T-helper 2 cell treated with Interferon-gamma antibody and Interleukin-4, amounts not matched to agents 5 μg/mL and 100 μg/mL, for 36 hours (primary cell): Measurements from ENCODE around the gene BCR.

Experiments
- DNase-seq: peaks from one replicate; pipeline ENCODE4 v3.0.0; 2021; ENCODE audit warnings: low spot score
- H3K27ac Mint-ChIP-seq: one replicate; pipeline ENCODE4 v1.8.0; 2021; ENCODE audit warnings: mild to moderate bottlenecking, mixed read lengths
- H3K27me3 Mint-ChIP-seq: one replicate; pipeline ENCODE4 v1.8.0; 2021; ENCODE audit warnings: low read depth, mixed read lengths
- H3K36me3 Mint-ChIP-seq: one replicate; pipeline ENCODE4 v1.8.0; 2021; ENCODE audit warnings: low read depth, mixed read lengths
- H3K4me1 Mint-ChIP-seq: one replicate; pipeline ENCODE4 v1.8.0; 2021; ENCODE audit warnings: low read depth, mixed read lengths
- H3K4me3 Mint-ChIP-seq: one replicate; pipeline ENCODE4 v1.8.0; 2022; ENCODE audit warnings: mild to moderate bottlenecking, moderate library complexity, mixed read lengths
- H3K9me3 Mint-ChIP-seq: one replicate; pipeline ENCODE4 v1.8.0; 2021; ENCODE audit warnings: mixed read lengths

The BCR gene

DNA sequence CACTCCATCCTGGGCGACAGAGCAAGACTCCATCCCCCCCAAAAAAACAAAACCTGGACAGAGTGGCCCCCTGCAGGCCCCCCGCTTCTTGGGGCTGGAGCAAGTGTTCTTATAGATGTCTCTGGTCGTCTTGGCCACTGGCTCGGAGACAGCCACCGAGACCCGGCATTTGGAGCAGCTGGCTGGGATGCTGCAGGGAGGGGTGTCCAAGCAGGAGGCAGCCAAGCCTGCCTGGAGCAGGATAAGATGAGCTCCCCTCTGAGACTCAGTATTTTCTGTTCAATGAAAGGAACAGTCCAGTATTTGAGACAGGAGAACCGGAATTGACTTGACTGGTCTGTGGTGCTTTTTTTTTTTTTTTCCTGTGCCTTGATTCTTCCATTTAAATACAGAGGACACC is 44.5 kb downstream of the BCR start:
- peaks cover 31% of the 10 kb centered on the region for H3K36me3 Mint-ChIP-seq
- H3K27ac Mint-ChIP-seq = peak overlapping the region; percentile 38
- H3K27me3 Mint-ChIP-seq = no peaks in the 10 kb centered on the region
- H3K4me3 Mint-ChIP-seq = peak overlapping the region; percentile 16
- DNase-seq = no peak
- peaks cover 28% of the 10 kb centered on the region for H3K9me3 Mint-ChIP-seq
- peaks cover 55% of the 10 kb centered on the region for H3K4me1 Mint-ChIP-seq

GRCh38 chr22:23225337-23225723 is 45.0 kb downstream of the BCR start:
- no peak overlapping the region for H3K4me3 Mint-ChIP-seq
- H3K4me1 Mint-ChIP-seq = peaks cover 50% of the 10 kb centered on the region
- DNase-seq = no peak
- peaks cover 33% of the 10 kb centered on the region for H3K9me3 Mint-ChIP-seq
- H3K36me3 Mint-ChIP-seq = peaks cover 36% of the 10 kb centered on the region
- H3K27me3 Mint-ChIP-seq = no peaks in the 10 kb centered on the region
- H3K27ac Mint-ChIP-seq = peak overlapping the region; percentile 66

- DNase-seq = no peak
- peaks cover 34% of the 10 kb centered on the region for H3K9me3 Mint-ChIP-seq
- H3K36me3 Mint-ChIP-seq = peaks cover 38% of the 10 kb centered on the region
- H3K4me3 Mint-ChIP-seq = peak overlapping the region; percentile 51
- no peaks in the 10 kb centered on the region for H3K27me3 Mint-ChIP-seq
- H3K27ac Mint-ChIP-seq = peak overlapping the region; percentile 66
- peaks cover 45% of the 10 kb centered on the region for H3K4me1 Mint-ChIP-seq
These were observed 45.6 kb downstream of the BCR start for GRCh38 chr22:23225724-23226496.

DNA sequence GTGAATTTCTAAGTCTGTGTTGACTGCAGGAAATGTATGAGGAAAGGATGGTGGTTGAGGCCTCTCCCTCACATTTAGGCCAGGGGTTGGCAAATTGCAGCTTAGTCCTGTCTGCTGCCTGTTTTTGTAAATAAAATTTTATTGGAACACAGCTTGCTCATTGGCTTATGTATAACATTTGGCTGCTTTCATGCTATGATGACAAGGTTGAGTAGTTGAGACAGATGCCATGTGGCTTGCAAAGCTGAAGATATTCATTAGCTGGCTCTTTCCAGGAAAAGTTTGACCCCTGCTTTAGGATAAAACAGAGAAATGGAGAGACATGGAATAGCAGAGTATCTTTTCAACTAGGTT is 46.2 kb downstream of the BCR start:
- peaks cover 34% of the 10 kb centered on the region for H3K9me3 Mint-ChIP-seq
- peaks cover 39% of the 10 kb centered on the region for H3K4me1 Mint-ChIP-seq
- peak overlapping the region; percentile 66 for H3K27ac Mint-ChIP-seq
- no peak for DNase-seq
- peaks cover 38% of the 10 kb centered on the region for H3K36me3 Mint-ChIP-seq
- peak overlapping the region; percentile 51 for H3K4me3 Mint-ChIP-seq
- H3K27me3 Mint-ChIP-seq = no peaks in the 10 kb centered on the region

DNA sequence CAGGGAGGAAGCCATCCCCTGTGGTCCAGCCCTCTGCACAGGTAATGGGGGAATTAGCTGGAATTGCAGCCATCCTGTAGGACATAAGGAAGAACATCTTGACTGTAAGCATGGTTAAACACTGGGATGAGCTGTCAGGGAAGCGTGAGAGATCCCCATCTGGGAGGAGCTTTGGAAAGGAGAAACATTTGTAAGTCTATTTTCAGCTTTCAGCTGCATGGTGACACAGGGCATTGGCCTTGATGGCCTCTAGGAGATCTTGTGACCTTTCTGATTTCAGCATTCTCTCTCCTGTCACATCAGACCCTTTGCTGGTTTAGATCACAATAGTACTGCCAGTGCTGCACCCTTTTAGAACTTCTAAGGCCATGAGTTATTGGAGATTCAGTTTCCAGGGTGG is 47.1 kb downstream of the BCR start:
- no peak overlapping the region for H3K27ac Mint-ChIP-seq
- no peak for DNase-seq
- H3K27me3 Mint-ChIP-seq = no peaks in the 10 kb centered on the region
- H3K9me3 Mint-ChIP-seq = peaks cover 34% of the 10 kb centered on the region
- H3K4me3 Mint-ChIP-seq = no peak overlapping the region
- H3K36me3 Mint-ChIP-seq = peaks cover 38% of the 10 kb centered on the region
- H3K4me1 Mint-ChIP-seq = peaks cover 33% of the 10 kb centered on the region

DNA sequence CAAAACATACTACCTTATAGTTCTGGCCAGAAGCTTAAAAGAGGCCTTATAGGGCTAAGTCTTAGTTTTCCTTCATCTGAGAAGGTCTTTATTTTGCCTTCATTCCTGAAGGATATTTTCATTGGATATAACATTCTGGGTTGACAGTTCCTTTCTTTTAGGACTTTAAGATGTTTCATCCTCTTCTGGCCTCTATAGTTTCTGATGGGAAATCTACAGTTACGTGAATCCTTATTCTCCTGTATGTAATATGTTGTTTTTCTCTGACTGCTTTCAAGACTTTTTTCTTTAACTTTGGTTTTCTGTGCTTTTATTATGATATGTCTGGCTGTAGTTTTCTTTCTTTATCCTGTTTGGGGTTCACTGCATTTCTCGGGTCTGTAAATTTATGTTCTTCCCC is 48.2 kb downstream of the BCR start:
- H3K27ac Mint-ChIP-seq = no peak overlapping the region
- H3K4me1 Mint-ChIP-seq = peaks cover 25% of the 10 kb centered on the region
- H3K9me3 Mint-ChIP-seq = peaks cover 34% of the 10 kb centered on the region
- no peak overlapping the region for H3K4me3 Mint-ChIP-seq
- no peak for DNase-seq
- peaks cover 38% of the 10 kb centered on the region for H3K36me3 Mint-ChIP-seq
- no peaks in the 10 kb centered on the region for H3K27me3 Mint-ChIP-seq

GRCh38 chr22:23229646-23230045 is 49.3 kb downstream of the BCR start:
- Mint-ChIP-seq H3K27ac (no peak overlapping the region), H3K4me1 (peaks cover 22% of the 10 kb centered on the region), H3K27me3 (no peaks in the 10 kb centered on the region), H3K36me3 (peaks cover 40% of the 10 kb centered on the region), H3K4me3 (no peak overlapping the region), H3K9me3 (peaks cover 34% of the 10 kb centered on the region)
- DNase-seq = no peak

- no peak overlapping the region for H3K27ac Mint-ChIP-seq
- H3K9me3 Mint-ChIP-seq = peaks cover 34% of the 10 kb centered on the region
- peaks cover 15% of the 10 kb centered on the region for H3K4me1 Mint-ChIP-seq
- H3K4me3 Mint-ChIP-seq = no peak overlapping the region
- H3K27me3 Mint-ChIP-seq = no peaks in the 10 kb centered on the region
- DNase-seq = no peak
- H3K36me3 Mint-ChIP-seq = peaks cover 42% of the 10 kb centered on the region
These were observed 50.2 kb downstream of the BCR start for GRCh38 chr22:23230348-23231068.

GRCh38 chr22:23231471-23232093 is 51.3 kb downstream of the BCR start:
- Mint-ChIP-seq H3K27me3 (no peaks in the 10 kb centered on the region), H3K4me1 (peaks cover 7% of the 10 kb centered on the region), H3K36me3 (peaks cover 45% of the 10 kb centered on the region), H3K27ac (no peak overlapping the region), H3K9me3 (peaks cover 34% of the 10 kb centered on the region), H3K4me3 (no peak overlapping the region)
- DNase-seq = no peak

DNA sequence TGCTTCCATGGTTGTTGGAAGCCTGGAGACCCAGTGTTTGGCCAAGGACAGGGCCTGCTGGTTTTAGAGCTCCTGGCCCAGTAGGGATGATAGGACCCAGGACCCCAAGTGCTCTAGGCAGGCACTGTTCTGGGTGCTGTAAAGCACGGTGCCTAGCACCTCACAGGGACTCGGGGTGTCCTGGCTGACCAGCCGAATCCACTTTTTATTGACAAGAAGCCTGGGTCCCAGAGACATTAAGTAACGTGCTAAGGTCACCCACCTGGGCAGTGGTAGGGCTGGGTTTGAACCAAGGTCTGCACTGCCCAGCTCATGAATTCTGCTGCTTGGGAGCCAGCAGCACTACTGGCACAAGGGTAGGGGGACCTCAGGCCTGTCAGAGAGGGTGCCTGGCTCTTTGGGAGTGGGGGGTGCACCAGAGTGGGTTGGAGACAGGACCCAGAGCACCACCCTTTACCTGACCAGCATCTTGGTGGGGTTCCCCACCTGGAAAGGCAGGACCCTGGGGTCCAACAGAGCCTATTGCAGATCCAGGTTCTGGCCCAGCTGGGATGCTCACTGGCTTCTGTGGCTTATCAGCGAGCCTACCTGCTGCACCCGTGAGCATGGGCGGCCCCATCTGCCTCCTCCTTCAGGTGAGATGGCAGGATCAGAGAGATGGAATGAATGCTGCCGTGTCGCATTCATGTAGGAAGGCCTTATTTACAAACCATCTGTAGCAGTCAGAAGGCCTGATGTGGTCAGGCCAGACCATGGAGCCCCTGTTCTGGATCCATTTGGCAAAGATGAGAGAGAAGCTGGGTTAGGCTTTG is 52.0 kb downstream of the BCR start:
- Mint-ChIP-seq H3K27me3 (no peaks in the 10 kb centered on the region), H3K27ac (no peak overlapping the region), H3K4me1 (peaks cover 3% of the 10 kb centered on the region), H3K4me3 (no peak overlapping the region), H3K36me3 (peaks cover 40% of the 10 kb centered on the region), H3K9me3 (peaks cover 32% of the 10 kb centered on the region)
- no peak for DNase-seq

GRCh38 chr22:23233084-23233531 is 52.8 kb downstream of the BCR start:
- H3K9me3 Mint-ChIP-seq = peaks cover 24% of the 10 kb centered on the region
- H3K4me1 Mint-ChIP-seq = peaks cover 8% of the 10 kb centered on the region
- DNase-seq = no peak
- no peak overlapping the region for H3K4me3 Mint-ChIP-seq
- H3K36me3 Mint-ChIP-seq = peaks cover 33% of the 10 kb centered on the region
- H3K27ac Mint-ChIP-seq = no peak overlapping the region
- no peaks in the 10 kb centered on the region for H3K27me3 Mint-ChIP-seq

- no peak overlapping the region for H3K4me3 Mint-ChIP-seq
- H3K4me1 Mint-ChIP-seq = peaks cover 8% of the 10 kb centered on the region
- peak; percentile 18 for DNase-seq
- no peaks in the 10 kb centered on the region for H3K27me3 Mint-ChIP-seq
- H3K9me3 Mint-ChIP-seq = peaks cover 16% of the 10 kb centered on the region
- H3K36me3 Mint-ChIP-seq = peaks cover 28% of the 10 kb centered on the region
- H3K27ac Mint-ChIP-seq = no peak overlapping the region
These were observed 53.6 kb downstream of the BCR start for GRCh38 chr22:23233752-23234408.

- H3K27me3 Mint-ChIP-seq = no peaks in the 10 kb centered on the region
- H3K36me3 Mint-ChIP-seq = peaks cover 27% of the 10 kb centered on the region
- H3K9me3 Mint-ChIP-seq = peaks cover 9% of the 10 kb centered on the region
- no peak overlapping the region for H3K27ac Mint-ChIP-seq
- DNase-seq = no peak
- H3K4me3 Mint-ChIP-seq = no peak overlapping the region
- peaks cover 8% of the 10 kb centered on the region for H3K4me1 Mint-ChIP-seq
These were observed 54.3 kb downstream of the BCR start for GRCh38 chr22:23234409-23235161.
